ENCODE results near the gene SMARCD2.

DNA sequence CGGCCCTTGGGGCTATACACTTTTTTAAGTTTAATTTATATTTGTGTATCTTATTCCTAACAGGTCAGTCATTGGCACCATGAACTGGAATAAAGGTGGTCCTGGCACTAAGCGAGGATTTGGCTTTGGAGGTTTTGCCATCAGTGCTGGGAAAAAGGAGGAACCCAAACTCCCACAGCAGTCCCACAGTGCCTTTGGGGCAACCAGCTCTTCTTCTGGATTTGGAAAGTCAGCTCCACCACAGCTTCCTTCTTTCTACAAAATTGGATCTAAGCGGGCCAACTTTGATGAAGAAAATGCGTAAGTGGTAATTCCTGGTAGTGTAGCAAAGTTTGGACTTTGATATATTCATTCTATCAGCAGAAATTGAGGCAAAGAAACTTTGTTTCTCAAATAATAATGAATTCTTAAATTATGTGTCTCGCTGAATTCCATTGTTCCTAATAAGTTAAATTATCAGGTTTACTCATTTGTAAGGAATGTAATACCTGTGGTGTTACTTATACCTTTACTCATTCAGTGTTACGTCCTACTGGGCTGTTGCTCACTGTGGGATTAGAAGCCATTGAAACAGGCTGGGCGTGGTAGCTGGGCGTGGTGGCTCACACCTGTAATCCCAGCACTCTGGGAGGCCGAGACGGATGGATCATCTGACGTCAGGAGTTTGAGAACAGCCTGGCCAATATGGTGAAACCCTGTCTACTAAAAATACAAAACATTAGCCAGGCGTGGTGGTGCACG, 55.3 kb downstream of the SMARCD2 start:
- TF ChIP-seq NCOA1 (CRISPR knock-in tag; IDR thresholded peaks at IDR 0.05) (no peak), FOXP1 (IDR thresholded peaks at IDR 0.05) (no peak), FOXP1 (CRISPR knock-in tag; IDR thresholded peaks at IDR 0.05) (no peak), SALL2 (CRISPR knock-in tag; IDR thresholded peaks at IDR 0.05) (no peak), EHMT2 (IDR thresholded peaks at IDR 0.05; ENCODE audit: borderline replicate concordance, low read depth, low read length) (no peak), ZNF776 (CRISPR knock-in tag; IDR thresholded peaks at IDR 0.05) (no peak), ESRRA (CRISPR knock-in tag; IDR thresholded peaks at IDR 0.05; ENCODE audit: low read depth) (no peak), MZF1 (CRISPR knock-in tag; IDR thresholded peaks at IDR 0.05; ENCODE audit: borderline replicate concordance) (no peak), SNAPC2 (CRISPR knock-in tag; IDR thresholded peaks at IDR 0.05) (no peak)
- TF ChIP-seq, protein P1, sequence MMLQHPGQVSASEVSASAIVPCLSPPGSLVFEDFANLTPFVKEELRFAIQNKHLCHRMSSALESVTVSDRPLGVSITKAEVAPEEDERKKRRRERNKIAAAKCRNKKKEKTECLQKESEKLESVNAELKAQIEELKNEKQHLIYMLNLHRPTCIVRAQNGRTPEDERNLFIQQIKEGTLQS (CRISPR knock-in tag; IDR thresholded peaks at IDR 0.05), result no peak
- TF ChIP-seq, protein P2, sequence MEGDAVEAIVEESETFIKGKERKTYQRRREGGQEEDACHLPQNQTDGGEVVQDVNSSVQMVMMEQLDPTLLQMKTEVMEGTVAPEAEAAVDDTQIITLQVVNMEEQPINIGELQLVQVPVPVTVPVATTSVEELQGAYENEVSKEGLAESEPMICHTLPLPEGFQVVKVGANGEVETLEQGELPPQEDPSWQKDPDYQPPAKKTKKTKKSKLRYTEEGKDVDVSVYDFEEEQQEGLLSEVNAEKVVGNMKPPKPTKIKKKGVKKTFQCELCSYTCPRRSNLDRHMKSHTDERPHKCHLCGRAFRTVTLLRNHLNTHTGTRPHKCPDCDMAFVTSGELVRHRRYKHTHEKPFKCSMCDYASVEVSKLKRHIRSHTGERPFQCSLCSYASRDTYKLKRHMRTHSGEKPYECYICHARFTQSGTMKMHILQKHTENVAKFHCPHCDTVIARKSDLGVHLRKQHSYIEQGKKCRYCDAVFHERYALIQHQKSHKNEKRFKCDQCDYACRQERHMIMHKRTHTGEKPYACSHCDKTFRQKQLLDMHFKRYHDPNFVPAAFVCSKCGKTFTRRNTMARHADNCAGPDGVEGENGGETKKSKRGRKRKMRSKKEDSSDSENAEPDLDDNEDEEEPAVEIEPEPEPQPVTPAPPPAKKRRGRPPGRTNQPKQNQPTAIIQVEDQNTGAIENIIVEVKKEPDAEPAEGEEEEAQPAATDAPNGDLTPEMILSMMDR (CRISPR knock-in tag; IDR thresholded peaks at IDR 0.05), result no peak
